Embryonic facial prominence (tissue), 1 donor: ENCODE results near the gene EPB41L4A.

Experiments
- DNase-seq: peaks from one replicate; pipeline ENCODE4 v3.0.0-alpha.2; 2016; ENCODE audit errors: extremely low spot score

The EPB41L4A gene

DNA sequence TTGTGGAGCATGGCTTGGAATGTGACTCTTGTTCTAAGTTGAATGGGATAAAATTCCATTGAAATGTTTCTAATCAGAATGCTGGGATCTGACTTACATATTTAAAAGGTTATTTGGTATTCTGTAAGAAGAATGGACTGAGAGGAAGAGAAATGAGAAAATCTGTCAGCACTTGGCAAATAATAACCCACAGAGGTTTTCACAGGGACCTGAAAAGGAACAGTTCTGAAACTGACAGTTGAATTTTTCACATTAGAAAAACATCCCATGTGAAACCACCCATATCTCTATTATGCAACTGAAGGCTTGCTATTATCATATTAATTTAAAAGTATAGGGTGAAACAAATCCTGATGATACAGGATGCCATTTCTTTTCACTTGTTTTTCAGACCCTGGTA, 302.7 kb downstream of the EPB41L4A start:
- DNase-seq: no peak

DNA sequence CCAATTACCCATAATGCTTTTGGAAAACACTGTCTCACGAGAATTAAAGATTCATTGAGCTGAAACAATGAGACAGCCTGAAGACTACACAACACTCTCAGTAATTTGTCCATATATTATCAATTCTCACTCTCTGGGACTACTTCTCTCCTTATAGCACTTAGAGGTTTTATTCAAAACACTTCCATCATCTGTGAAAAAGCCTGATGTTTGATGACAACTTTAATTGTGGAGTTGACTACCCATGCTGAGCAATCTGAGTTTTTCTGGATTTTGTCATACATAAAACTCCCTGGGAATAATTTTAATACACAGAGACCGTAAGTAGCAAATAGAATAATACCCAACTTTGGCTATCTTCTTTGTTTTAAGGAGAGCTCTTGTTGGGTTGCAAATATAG, 305.5 kb downstream of the EPB41L4A start:
- no peak for DNase-seq
